Stimulated activated CD4-positive, alpha-beta T cell treated with anti-CD3 and anti-CD28 coated beads, TNF-alpha, amount 100 ng/mL, for 1 hour (primary cell): ENCODE results near the gene HELLS.
"Not testable (repeated sequence)": the region's sequence is repeated elsewhere in the genome, so short reads cannot be mapped to it uniquely, and the experiment has no call there.

Experiments
- DNase-seq, 3 donors: peaks; one replicate each; pipeline ENCODE4 v3.0.0-alpha.2; 2020; ENCODE audit warnings: low read depth in 3 of 3, low spot score in 1 of 3

HELLS gene

GRCh38 chr10:94607111-94607510 lies 61.5 kb downstream of the HELLS start:
- no peak for DNase-seq

GRCh38 chr10:94608559-94608958 lies 63.0 kb downstream of the HELLS start:
- DNase-seq: no peak

GRCh38 chr10:94614558-94614957 lies 69.0 kb downstream of the HELLS start:
- DNase-seq: no peak

GRCh38 chr10:94617389-94617944 lies 71.9 kb downstream of the HELLS start:
- DNase-seq: no peak

- no peak for DNase-seq
Observed at GRCh38 chr10:94622666-94623205, 77.1 kb downstream of the HELLS start.

GRCh38 chr10:94623572-94623971 lies 78.0 kb downstream of the HELLS start:
- DNase-seq: no peak

GRCh38 chr10:94626476-94626875 lies 80.9 kb downstream of the HELLS start:
- DNase-seq: no peak

GRCh38 chr10:94627511-94627910 lies 81.9 kb downstream of the HELLS start:
- DNase-seq: no peak

- no peak for DNase-seq
Observed at GRCh38 chr10:94630017-94630688, 84.6 kb downstream of the HELLS start.

GRCh38 chr10:94631077-94631875 lies 85.7 kb downstream of the HELLS start:
- DNase-seq: no peak

- no peak for DNase-seq
Observed at GRCh38 chr10:94632954-94633353, 87.4 kb downstream of the HELLS start.

GRCh38 chr10:94638097-94638496 lies 92.5 kb downstream of the HELLS start:
- DNase-seq: not testable (repeated sequence)

- no peak for DNase-seq
Observed at GRCh38 chr10:94639902-94640301, 94.3 kb downstream of the HELLS start.

GRCh38 chr10:94640562-94640961 lies 95.0 kb downstream of the HELLS start:
- DNase-seq: no peak

GRCh38 chr10:94641480-94641879 lies 95.9 kb downstream of the HELLS start:
- DNase-seq: no peak

- DNase-seq: no peak
Observed at GRCh38 chr10:94644352-94644751, 98.8 kb downstream of the HELLS start.

GRCh38 chr10:94645285-94645684 lies 99.7 kb downstream of the HELLS start:
- no peak for DNase-seq
